ENCODE results near the gene BCORL1.

GRCh38 chrX:130028196-130028595 lies 45.8 kb downstream of the BCORL1 start:
- peak; percentile 78 for TF ChIP-seq CTCF (IDR thresholded peaks at IDR 0.05; ENCODE audit: borderline replicate concordance, extremely low read depth, low read length, poor library complexity, severe bottlenecking)
- no peak for TF ChIP-seq EZH2 (IDR thresholded peaks at IDR 0.05; ENCODE audit: borderline replicate concordance, low read depth, low read length, severe bottlenecking)
